Smooth muscle cell (in vitro differentiated cells): ENCODE measurements around the gene STRIP2. TPM values are rescaled to one million over a fixed set of nuclear protein-coding genes. Genes with fewer than 3 reads are reported as not detected.
"Not testable (repeated sequence)": the region's sequence is repeated elsewhere in the genome, so short reads cannot be mapped to it uniquely, and the experiment has no call there.

Source experiments
- DNase-seq: peaks from one replicate; lab custom pipeline; 2025; ENCODE audit not compliant: unreplicated experiment; lab: John Stamatoyannopoulos, UW
- H2AFZ ChIP-seq: fragments of 200-600 bp; sonication (generic); 2 replicates; pipeline ENCODE4 v1.6.0; 2016; ENCODE audit warnings: antibody characterized with exemption, low read depth, mild to moderate bottlenecking
- H3F3A ChIP-seq: fragments of 200-600 bp; sonication (generic); 2 replicates; pipeline ENCODE4 v1.6.0; 2017; ENCODE audit warnings: antibody characterized with exemption, low read depth
- H3K27ac ChIP-seq: fragments of 200-600 bp; sonication (generic); 2 replicates; pipeline ENCODE4 v1.5.1; 2016; ENCODE audit warnings: low read depth, mild to moderate bottlenecking
- H3K27me3 ChIP-seq: fragments of 200-600 bp; sonication (generic); 2 replicates; pipeline ENCODE4 v1.6.1; 2016; ENCODE audit warnings: low read depth, mild to moderate bottlenecking
- H3K36me3 ChIP-seq: fragments of 200-600 bp; sonication (generic); 2 replicates; pipeline ENCODE4 v1.5.1; 2016; ENCODE audit warnings: low read depth
- H3K4me1 ChIP-seq: fragments of 200-600 bp; sonication (generic); 2 replicates; pipeline ENCODE4 v1.5.1; 2016; ENCODE audit warnings: low read depth
- H3K4me2 ChIP-seq: fragments of 200-600 bp; sonication (generic); 2 replicates; pipeline ENCODE4 v1.6.0; 2016; ENCODE audit warnings: mild to moderate bottlenecking
- H3K4me3 ChIP-seq: fragments of 200-600 bp; sonication (generic); 2 replicates; pipeline ENCODE4 v1.5.1; 2016; ENCODE audit warnings: mild to moderate bottlenecking
- H3K79me2 ChIP-seq: fragments of 200-600 bp; sonication (generic); 2 replicates; pipeline ENCODE4 v1.6.0; 2016; ENCODE audit warnings: low read depth, mild to moderate bottlenecking
- H3K9ac ChIP-seq: fragments of 200-600 bp; sonication (generic); 2 replicates; pipeline ENCODE4 v1.6.0; 2016; ENCODE audit warnings: low read depth
- H3K9me3 ChIP-seq: fragments of 200-600 bp; sonication (generic); replicated peaks from 2 replicates; pipeline ENCODE4 v1.5.1; 2016; ENCODE audit warnings: low read depth
- H4K20me1 ChIP-seq: fragments of 200-600 bp; sonication (generic); 2 replicates; pipeline ENCODE4 v1.6.0; 2016; ENCODE audit warnings: low read depth
- CTCF ChIP-seq: fragments of 200-600 bp; sonication (generic); IDR thresholded peaks from 2 replicates; pipeline ENCODE4 v1.5.1; 2017; ENCODE audit warnings: borderline replicate concordance, mild to moderate bottlenecking, antibody characterized with exemption; ENCODE audit not compliant: insufficient read depth, poor library complexity, severe bottlenecking
- WGBS: methylation state at CpG from one replicate; pipeline ENCODE4 v1.1.7; 2016; ENCODE audit warnings: low lambda C conversion rate; 5-methylcytosine and 5-hydroxymethylcytosine counted together
- polyA plus RNA-seq: library from polyadenylated mRNA; unstranded; fragments of >200 nt; fragmentation: Nextera tagmentation; extraction: Ambion mirVana; gene quantifications from 2 replicates; pipeline ENCODE4 v1.2.1, GENCODE V29; 2016
- total RNA-seq: library from RNA; depleted of rRNA; stranded (reverse); fragments of >200 nt; gene quantifications from 2 replicates; pipeline ENCODE4 v1.2.3, GENCODE V29; 2014

The STRIP2 gene
- total and polyA plus RNA-seq, 2 experiments from 2014 or later = 0.39 to 6.9 TPM

GRCh38 chr7:129470411-129470810 lies 36.2 kb downstream of the STRIP2 start:
- no peaks in the 10 kb centered on the region for H3K79me2 ChIP-seq
- H3K9ac ChIP-seq = no peak overlapping the region
- no peak overlapping the region for H3K27ac ChIP-seq
- WGBS = 72% methylated on average over 1 of the region's 1 CpG
- H3F3A ChIP-seq = no peaks in the 10 kb centered on the region
- peaks cover 3% of the 10 kb centered on the region for H3K4me1 ChIP-seq
- no peak for DNase-seq
- H2AFZ ChIP-seq = no peak overlapping the region
- no peaks in the 10 kb centered on the region for H3K9me3 ChIP-seq
- TF ChIP-seq CTCF = no peak
- no peaks in the 10 kb centered on the region for H3K27me3 ChIP-seq
- no peak overlapping the region for H3K4me3 ChIP-seq
- H4K20me1 ChIP-seq = no peaks in the 10 kb centered on the region
- no peaks in the 10 kb centered on the region for H3K36me3 ChIP-seq
- H3K4me2 ChIP-seq = no peak overlapping the region

- H3F3A ChIP-seq = no peaks in the 10 kb centered on the region
- H3K4me2 ChIP-seq = no peak overlapping the region
- peaks cover 3% of the 10 kb centered on the region for H3K4me1 ChIP-seq
- H3K4me3 ChIP-seq = no peak overlapping the region
- H4K20me1 ChIP-seq = no peaks in the 10 kb centered on the region
- H3K27ac ChIP-seq = no peak overlapping the region
- H3K9me3 ChIP-seq = no peaks in the 10 kb centered on the region
- no peak overlapping the region for H2AFZ ChIP-seq
- H3K79me2 ChIP-seq = no peaks in the 10 kb centered on the region
- no peak for DNase-seq
- no peaks in the 10 kb centered on the region for H3K36me3 ChIP-seq
- H3K27me3 ChIP-seq = no peaks in the 10 kb centered on the region
- H3K9ac ChIP-seq = no peak overlapping the region
- TF ChIP-seq CTCF = no peak
Measured at GRCh38 chr7:129471402-129471827, 37.2 kb downstream of the STRIP2 start.

- H4K20me1 ChIP-seq, H3K9ac ChIP-seq, H3K27ac ChIP-seq, H3K36me3 ChIP-seq, H2AFZ ChIP-seq, H3K4me3 ChIP-seq, H3K4me1 ChIP-seq, H3F3A ChIP-seq, H3K9me3 ChIP-seq, DNase-seq, H3K79me2 ChIP-seq, H3K27me3 ChIP-seq, H3K4me2 ChIP-seq: not testable (repeated sequence)
- 94% methylated on average over 8 of the region's 27 CpGs for WGBS
Measured at GRCh38 chr7:129475931-129476330, 41.7 kb downstream of the STRIP2 start.

- not testable (repeated sequence) for H4K20me1 ChIP-seq, H3K36me3 ChIP-seq, H3K4me2 ChIP-seq, H2AFZ ChIP-seq, H3F3A ChIP-seq, H3K4me1 ChIP-seq, H3K27me3 ChIP-seq, DNase-seq, H3K4me3 ChIP-seq, H3K9me3 ChIP-seq, H3K27ac ChIP-seq, H3K79me2 ChIP-seq, H3K9ac ChIP-seq
- WGBS = 99% methylated on average over 20 of the region's 27 CpGs
Measured at GRCh38 chr7:129476398-129476797, 42.2 kb downstream of the STRIP2 start.

GRCh38 chr7:129479831-129480230 lies 45.6 kb downstream of the STRIP2 start:
- WGBS = 92% methylated on average over 1 of the region's 1 CpG
- Histone ChIP-seq H3K27ac (no peak overlapping the region), H3K4me1 (no peaks in the 10 kb centered on the region), H3K4me3 (no peak overlapping the region), H4K20me1 (no peaks in the 10 kb centered on the region), H3K4me2 (no peak overlapping the region), H2AFZ (no peak overlapping the region), H3K79me2 (no peaks in the 10 kb centered on the region), H3K9me3 (no peaks in the 10 kb centered on the region), H3K9ac (no peak overlapping the region), H3F3A (no peaks in the 10 kb centered on the region), H3K27me3 (no peaks in the 10 kb centered on the region), H3K36me3 (no peaks in the 10 kb centered on the region)
- no peak for DNase-seq
- no peak for TF ChIP-seq CTCF
